Fibroblast of pulmonary artery (primary cell): ENCODE results near the gene ORC6.
A peak's percentile ranks its signal among the peaks of the same experiment; 100 is the strongest.
"Not testable (repeated sequence)": the region's sequence is repeated elsewhere in the genome, so short reads cannot be mapped to it uniquely, and the experiment has no call there.

ENCODE experiments used
- DNase-seq: peaks from one replicate; pipeline ENCODE4 v3.0.0-alpha.2; 2010; ENCODE audit warnings: low read depth
- H3K4me3 ChIP-seq: replicated peaks from 2 replicates; pipeline ENCODE4 v1.5.1; 2011; ENCODE audit warnings: low read depth, mild to moderate bottlenecking, control low read depth, low read length, moderate library complexity
- CTCF ChIP-seq: IDR thresholded peaks from 2 replicates; pipeline ENCODE4 v1.5.1; 2011; ENCODE audit warnings: mild to moderate bottlenecking, control low read depth, low read length, inconsistent platforms; ENCODE audit errors: missing control alignments

The ORC6 gene

GRCh38 chr16:46662123-46662522 lies 27.3 kb upstream of the ORC6 start:
- no peak for DNase-seq
- no peak overlapping the region for H3K4me3 ChIP-seq
- no peak for TF ChIP-seq CTCF

DNA sequence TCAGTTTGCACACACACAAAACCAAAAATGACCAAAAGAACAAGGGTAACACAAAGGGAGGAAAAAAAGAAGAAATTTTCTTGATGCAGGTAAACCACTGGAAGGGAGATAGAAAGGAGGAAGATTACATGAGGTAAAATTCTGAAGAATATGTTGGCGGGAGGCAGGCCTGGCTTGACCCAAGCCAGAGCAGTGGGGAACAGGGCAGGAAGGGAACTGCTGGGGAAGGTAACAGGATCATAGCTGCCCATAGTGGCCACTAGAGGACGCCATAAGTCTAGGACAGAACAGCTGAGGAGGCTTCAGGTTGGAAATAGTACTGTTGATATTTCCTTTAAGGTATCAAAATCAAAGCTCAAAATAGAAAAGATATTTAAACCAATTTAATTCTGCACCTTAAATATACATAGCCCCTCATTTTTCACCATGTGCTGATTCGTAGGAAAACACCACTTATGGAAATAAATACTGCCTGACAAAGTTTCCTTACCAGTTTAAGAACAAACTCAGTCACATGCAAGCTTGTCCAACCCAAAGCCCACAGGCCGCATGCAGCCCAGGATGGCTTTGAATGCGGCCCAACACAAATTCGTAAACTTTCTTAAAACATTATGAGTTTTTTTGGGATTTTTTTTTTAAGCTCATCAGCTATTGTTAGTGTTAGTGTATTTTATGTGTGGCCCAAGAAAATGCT lies 16.0 kb upstream of the ORC6 start:
- H3K4me3 ChIP-seq, result no peak overlapping the region
- DNase-seq, result peak; percentile 82
- TF ChIP-seq CTCF, result peak; percentile 98

GRCh38 chr16:46677943-46678342 lies 11.5 kb upstream of the ORC6 start:
- not testable (repeated sequence) for DNase-seq, H3K4me3 ChIP-seq

- not testable (repeated sequence) for DNase-seq, H3K4me3 ChIP-seq
These were observed 7.6 kb upstream of the ORC6 start for GRCh38 chr16:46681867-46682266.

GRCh38 chr16:46686815-46687473 lies 2.5 kb upstream of the ORC6 start:
- peak overlapping the region; percentile 91 for H3K4me3 ChIP-seq
- DNase-seq, result no peak
- no peak for TF ChIP-seq CTCF

GRCh38 chr16:46687486-46687885 lies 2.0 kb upstream of the ORC6 start:
- H3K4me3 ChIP-seq, result peak overlapping the region; percentile 91
- no peak for DNase-seq
- TF ChIP-seq CTCF, result no peak

DNA sequence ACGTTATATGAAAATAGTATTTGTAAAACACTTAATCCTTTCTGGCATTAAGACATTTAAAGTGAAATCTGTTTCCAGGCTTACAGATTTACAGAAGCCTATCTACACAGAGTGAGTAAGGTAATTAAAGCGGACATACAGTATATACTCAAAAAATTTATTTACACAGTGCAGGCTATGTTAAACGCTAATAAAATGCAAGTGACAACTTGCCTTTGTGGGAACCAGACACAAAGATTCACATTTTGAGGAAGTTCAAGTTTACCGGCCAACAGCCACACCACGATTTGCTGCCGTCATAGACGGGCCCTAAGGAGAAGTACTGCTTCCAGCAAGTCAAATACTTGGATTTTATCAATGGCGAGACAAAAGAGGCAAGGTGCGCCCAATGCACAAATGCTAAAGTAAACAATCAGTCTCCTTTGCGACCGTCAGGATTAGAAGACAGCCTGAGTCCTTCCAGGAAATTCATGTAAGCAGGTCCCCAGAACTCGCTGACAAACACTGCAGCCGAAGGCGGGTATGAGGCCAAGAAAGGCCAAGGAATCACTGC lies 1.3 kb upstream of the ORC6 start:
- DNase-seq, result peak; percentile 31
- no peak for TF ChIP-seq CTCF

More for the DNA sequence above, 1.3 kb upstream of the ORC6 start:
- peak overlapping the region; percentile 91 for H3K4me3 ChIP-seq
